ENCODE data around the gene GTSF1L. TPM values are rescaled to one million over a fixed set of nuclear protein-coding genes. Genes with fewer than 3 reads are reported as not detected.
"Not testable (repeated sequence)": the region's sequence is repeated elsewhere in the genome, so short reads cannot be mapped to it uniquely, and the experiment has no call there.

GTSF1L gene
- total RNA-seq, 1 donor from 2014 or later = not detected

GRCh38 chr20:43766917-43767316, 40.1 kb upstream of the GTSF1L start:
- TF ChIP-seq CTCF (IDR thresholded peaks at IDR 0.05) = no peak
- Histone ChIP-seq H3K4me3 (no peak overlapping the region), H3K27me3 (no peaks in the 10 kb centered on the region), H3K27ac (no peak overlapping the region), H3K4me1 (peaks cover 5% of the 10 kb centered on the region in 2 donors), H3K9me3 (no peaks in the 10 kb centered on the region), H3K36me3 (no peaks in the 10 kb centered on the region)
- intact Hi-C loops (cut with DNase I) = no loop called here
- no peak for DNase-seq (ENCODE audit: low spot score in 2 of 2)

- no peak overlapping the region for H3K27ac ChIP-seq
- peaks cover 5% of the 10 kb centered on the region in 2 donors for H3K4me1 ChIP-seq
- DNase-seq (ENCODE audit: low spot score in 2 of 2) = peak in 1 of 2 donors; percentile 71
- no peaks in the 10 kb centered on the region for H3K9me3 ChIP-seq
- H3K36me3 ChIP-seq = no peaks in the 10 kb centered on the region
- intact Hi-C loops (cut with DNase I) = no loop called here
- no peak overlapping the region for H3K4me3 ChIP-seq
- no peak for TF ChIP-seq CTCF (IDR thresholded peaks at IDR 0.05)
- no peaks in the 10 kb centered on the region for H3K27me3 ChIP-seq
Measured at GRCh38 chr20:43766385-43766784, 39.6 kb upstream of the GTSF1L start.

- H3K4me1 ChIP-seq = peaks cover 5% of the 10 kb centered on the region in 2 donors
Measured at GRCh38 chr20:43765916-43766315, 39.1 kb upstream of the GTSF1L start.

GRCh38 chr20:43762911-43763310, 36.1 kb upstream of the GTSF1L start:
- no peak for DNase-seq (ENCODE audit: low spot score in 2 of 2)
- no peak overlapping the region for H3K27ac ChIP-seq
- intact Hi-C loops (cut with DNase I) = no loop called here

More at GRCh38 chr20:43765916-43766315, 39.1 kb upstream of the GTSF1L start:
- Histone ChIP-seq H3K4me3 (no peak overlapping the region), H3K36me3 (no peaks in the 10 kb centered on the region), H3K9me3 (no peaks in the 10 kb centered on the region), H3K27ac (no peak overlapping the region), H3K27me3 (no peaks in the 10 kb centered on the region)
- TF ChIP-seq CTCF (IDR thresholded peaks at IDR 0.05) = no peak
- DNase-seq (ENCODE audit: low spot score in 2 of 2) = no peak
- intact Hi-C loops (cut with DNase I) = no loop called here

GRCh38 chr20:43761386-43762340, 34.9 kb upstream of the GTSF1L start:
- intact Hi-C loops (cut with DNase I) = no loop called here

More at GRCh38 chr20:43762911-43763310, 36.1 kb upstream of the GTSF1L start:
- Histone ChIP-seq H3K4me1 (peaks cover 5% of the 10 kb centered on the region in 2 donors), H3K36me3 (no peaks in the 10 kb centered on the region), H3K4me3 (no peak overlapping the region), H3K9me3 (no peaks in the 10 kb centered on the region), H3K27me3 (no peaks in the 10 kb centered on the region)
- TF ChIP-seq CTCF (IDR thresholded peaks at IDR 0.05) = no peak

GRCh38 chr20:43757888-43758287, 31.1 kb upstream of the GTSF1L start:
- H3K27ac ChIP-seq; H3K36me3 ChIP-seq; H3K27me3 ChIP-seq; DNase-seq (ENCODE audit: low spot score in 2 of 2); H3K4me1 ChIP-seq; intact Hi-C loops (cut with DNase I); H3K9me3 ChIP-seq; H3K4me3 ChIP-seq: not testable (repeated sequence)

More at GRCh38 chr20:43761386-43762340, 34.9 kb upstream of the GTSF1L start:
- Histone ChIP-seq H3K27ac (no peak overlapping the region), H3K4me3 (no peak overlapping the region), H3K4me1 (peaks cover 2 to 5% of the 10 kb centered on the region in 2 donors), H3K27me3 (no peaks in the 10 kb centered on the region), H3K9me3 (no peaks in the 10 kb centered on the region), H3K36me3 (no peaks in the 10 kb centered on the region)
- TF ChIP-seq CTCF (IDR thresholded peaks at IDR 0.05) = no peak
- DNase-seq (ENCODE audit: low spot score in 2 of 2) = no peak

Data from ascending aorta (tissue), 2 donors.